ENCODE results near the gene RRP15. TPM values are rescaled to one million over a fixed set of nuclear protein-coding genes. Genes with fewer than 3 reads are reported as not detected.

Gene RRP15
- total RNA-seq, 1 experiment from 2014 or later: 36.0 TPM

DNA sequence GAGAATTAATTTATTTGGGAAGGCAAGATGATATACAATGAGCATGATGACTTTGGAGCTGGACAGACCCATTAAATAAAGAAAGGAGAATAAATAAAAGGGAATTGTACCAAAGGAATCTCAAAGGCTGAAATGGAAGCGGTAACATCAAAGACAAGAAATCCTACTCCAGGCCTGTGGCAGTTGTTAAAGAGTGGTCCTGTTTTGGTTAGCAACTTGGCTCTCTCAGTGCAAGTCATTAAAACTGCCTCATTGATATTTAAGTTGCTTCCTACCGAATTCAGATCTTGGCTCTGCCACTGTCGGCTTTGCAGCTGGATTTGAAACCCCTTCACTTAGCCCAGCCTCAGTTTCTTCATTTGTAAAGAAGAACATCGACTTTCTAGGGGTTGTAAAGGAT lies 70.2 kb downstream of the RRP15 start (continued):
- no peak for TF ChIP-seq GRHL2 (CRISPR knock-in tag; IDR thresholded peaks at IDR 0.05; ENCODE audit: insufficient replicate concordance, severe bottlenecking)
- TF ChIP-seq ZNF121 (CRISPR knock-in tag; IDR thresholded peaks at IDR 0.05): no peak
- TF ChIP-seq ARID4B (CRISPR knock-in tag; IDR thresholded peaks at IDR 0.05; ENCODE audit: borderline replicate concordance): no peak
- TF ChIP-seq CDX4 (CRISPR knock-in tag; IDR thresholded peaks at IDR 0.05; ENCODE audit: borderline replicate concordance): no peak
- no peak for TF ChIP-seq ATF3 (CRISPR knock-in tag; conservative IDR thresholded peaks at IDR 0.05)
- no peak for TF ChIP-seq ELF4 (CRISPR knock-in tag; IDR thresholded peaks at IDR 0.05; ENCODE audit: low read depth)
- TF ChIP-seq, protein P1, sequence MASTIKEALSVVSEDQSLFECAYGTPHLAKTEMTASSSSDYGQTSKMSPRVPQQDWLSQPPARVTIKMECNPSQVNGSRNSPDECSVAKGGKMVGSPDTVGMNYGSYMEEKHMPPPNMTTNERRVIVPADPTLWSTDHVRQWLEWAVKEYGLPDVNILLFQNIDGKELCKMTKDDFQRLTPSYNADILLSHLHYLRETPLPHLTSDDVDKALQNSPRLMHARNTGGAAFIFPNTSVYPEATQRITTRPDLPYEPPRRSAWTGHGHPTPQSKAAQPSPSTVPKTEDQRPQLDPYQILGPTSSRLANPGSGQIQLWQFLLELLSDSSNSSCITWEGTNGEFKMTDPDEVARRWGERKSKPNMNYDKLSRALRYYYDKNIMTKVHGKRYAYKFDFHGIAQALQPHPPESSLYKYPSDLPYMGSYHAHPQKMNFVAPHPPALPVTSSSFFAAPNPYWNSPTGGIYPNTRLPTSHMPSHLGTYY (CRISPR knock-in tag; IDR thresholded peaks at IDR 0.05): no peak
- TF ChIP-seq TEAD4 (CRISPR knock-in tag; IDR thresholded peaks at IDR 0.05): no peak
- no peak for TF ChIP-seq PRRX2 (CRISPR knock-in tag; IDR thresholded peaks at IDR 0.05)

DNA sequence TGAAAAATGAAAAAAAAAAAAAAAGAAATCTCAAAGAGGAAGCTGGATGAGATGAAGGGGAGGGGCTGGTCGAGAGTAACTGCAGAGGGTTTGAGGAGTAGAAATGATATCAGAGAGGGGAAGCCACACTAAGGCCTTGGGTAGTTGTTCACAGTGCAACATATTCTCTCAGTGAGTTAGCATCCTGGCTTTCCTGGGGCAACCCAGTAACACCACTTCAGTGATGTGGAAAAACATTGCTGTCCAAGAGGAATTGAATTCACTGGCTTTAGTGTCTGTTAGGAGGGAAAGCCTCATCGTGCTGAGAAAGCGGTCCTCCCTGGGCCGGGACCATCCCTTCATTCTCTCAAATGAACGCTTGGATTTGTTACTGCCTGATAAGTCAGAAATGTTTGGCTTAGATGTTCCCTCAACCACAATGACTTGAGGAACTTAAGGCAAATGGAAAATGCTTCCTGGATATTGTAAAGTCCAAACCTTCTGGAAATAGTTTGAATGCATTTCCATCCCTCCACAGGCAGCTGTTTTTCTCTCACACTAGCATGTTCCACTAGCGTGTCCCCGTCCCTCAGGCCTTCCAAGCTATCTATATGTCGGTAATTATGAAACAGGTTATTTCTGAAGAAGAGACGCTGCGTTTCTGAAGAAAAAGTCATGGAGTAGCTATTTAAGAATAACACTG lies 72.3 kb downstream of the RRP15 start:
- Mint-ChIP-seq H3K27me3 (ENCODE audit: low read depth) (no peaks in the 10 kb centered on the region), H3K36me3 (no peaks in the 10 kb centered on the region), H3K4me1 (peaks cover 36% of the 10 kb centered on the region), H3K4me3 (no peak overlapping the region), H3K9me3 (no peaks in the 10 kb centered on the region), H3K27ac (no peak overlapping the region)
- POLR2A ChIA-PET: no interaction called here
- DNase-seq (ENCODE audit: low spot score): no peak
- ATAC-seq: no peak
- CTCF ChIA-PET: interaction anchor here (0.6 kb wide), 1 partner anchor 562 kb away, joined by 3 read pairs; no protein-coding TSS in a partner anchor
- no peak for TF ChIP-seq MXD4 (CRISPR knock-in tag; IDR thresholded peaks at IDR 0.05; ENCODE audit: borderline replicate concordance)
- no peak for TF ChIP-seq TP53 (CRISPR knock-in tag; IDR thresholded peaks at IDR 0.05)
- no peak for TF ChIP-seq ARID4B (CRISPR knock-in tag; IDR thresholded peaks at IDR 0.05; ENCODE audit: borderline replicate concordance)
- no peak for TF ChIP-seq ESRRA (CRISPR knock-in tag; IDR thresholded peaks at IDR 0.05; ENCODE audit: borderline replicate concordance)
- TF ChIP-seq ZNF416 (CRISPR knock-in tag; IDR thresholded peaks at IDR 0.05): no peak
- TF ChIP-seq ZNF317 (CRISPR knock-in tag; IDR thresholded peaks at IDR 0.05; ENCODE audit: borderline replicate concordance, low read depth): no peak
- TF ChIP-seq, protein P2, sequence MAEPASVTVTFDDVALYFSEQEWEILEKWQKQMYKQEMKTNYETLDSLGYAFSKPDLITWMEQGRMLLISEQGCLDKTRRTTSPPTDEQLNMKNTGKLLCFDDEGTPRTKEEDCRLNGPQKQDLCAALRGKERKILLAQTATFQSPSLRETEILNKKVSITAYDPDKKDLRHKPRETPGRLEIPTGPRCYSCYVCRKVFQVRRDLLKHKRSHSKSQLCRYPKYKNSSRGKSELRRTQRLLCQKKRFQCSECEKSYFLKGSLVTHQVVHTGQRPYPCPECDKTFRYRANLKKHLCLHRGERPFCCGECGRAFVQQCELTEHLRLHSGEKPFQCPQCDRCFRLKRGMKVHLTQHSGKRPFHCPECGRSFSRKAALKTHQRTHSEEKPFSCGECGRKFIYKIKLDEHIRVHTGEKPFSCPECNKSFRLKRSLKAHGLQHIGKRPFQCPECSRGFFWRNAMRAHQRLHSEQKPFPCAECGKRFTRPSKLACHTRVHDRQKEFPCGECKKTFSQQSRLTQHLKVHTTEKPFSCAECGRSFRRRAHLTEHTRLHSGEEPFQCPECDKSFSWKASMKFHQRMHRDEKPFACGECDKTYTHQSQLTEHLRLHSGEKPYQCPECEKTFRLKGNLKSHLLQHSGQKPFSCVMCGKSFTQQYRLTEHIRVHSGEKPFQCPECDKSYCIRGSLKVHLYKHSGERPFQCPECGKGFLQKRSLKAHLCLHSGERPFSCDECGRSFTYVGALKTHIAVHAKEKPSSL (CRISPR knock-in tag; conservative IDR thresholded peaks at IDR 0.05): no peak
- no peak for TF ChIP-seq JAZF1 (CRISPR knock-in tag; IDR thresholded peaks at IDR 0.05)
- TF ChIP-seq, protein P3, sequence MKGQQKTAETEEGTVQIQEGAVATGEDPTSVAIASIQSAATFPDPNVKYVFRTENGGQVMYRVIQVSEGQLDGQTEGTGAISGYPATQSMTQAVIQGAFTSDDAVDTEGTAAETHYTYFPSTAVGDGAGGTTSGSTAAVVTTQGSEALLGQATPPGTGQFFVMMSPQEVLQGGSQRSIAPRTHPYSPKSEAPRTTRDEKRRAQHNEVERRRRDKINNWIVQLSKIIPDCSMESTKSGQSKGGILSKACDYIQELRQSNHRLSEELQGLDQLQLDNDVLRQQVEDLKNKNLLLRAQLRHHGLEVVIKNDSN (CRISPR knock-in tag; IDR thresholded peaks at IDR 0.05): no peak
- TF ChIP-seq EMX1 (CRISPR knock-in tag; IDR thresholded peaks at IDR 0.05): no peak
- TF ChIP-seq PREB (CRISPR knock-in tag; IDR thresholded peaks at IDR 0.05; ENCODE audit: borderline replicate concordance): no peak
- no peak for TF ChIP-seq RELA (CRISPR knock-in tag; IDR thresholded peaks at IDR 0.05; ENCODE audit: borderline replicate concordance)

Data from WTC11 (cell line).